GM19438 (cell line): ENCODE measurements around the gene IGFL3.
"Not testable (repeated sequence)": the region's sequence is repeated elsewhere in the genome, so short reads cannot be mapped to it uniquely, and the experiment has no call there.

Source experiments
- ATAC-seq: cut with Tn5 transposase; IDR thresholded peaks from one replicate; pipeline ENCODE4 v1.9.1; 2021; ENCODE audit warnings: low read depth; ENCODE audit not compliant: unreplicated experiment

Gene IGFL3

GRCh38 chr19:46126086-46126580 lies 1.6 kb upstream of the IGFL3 start:
- no peak for ATAC-seq

GRCh38 chr19:46125447-46125846 lies 959 bp upstream of the IGFL3 start:
- no peak for ATAC-seq

DNA sequence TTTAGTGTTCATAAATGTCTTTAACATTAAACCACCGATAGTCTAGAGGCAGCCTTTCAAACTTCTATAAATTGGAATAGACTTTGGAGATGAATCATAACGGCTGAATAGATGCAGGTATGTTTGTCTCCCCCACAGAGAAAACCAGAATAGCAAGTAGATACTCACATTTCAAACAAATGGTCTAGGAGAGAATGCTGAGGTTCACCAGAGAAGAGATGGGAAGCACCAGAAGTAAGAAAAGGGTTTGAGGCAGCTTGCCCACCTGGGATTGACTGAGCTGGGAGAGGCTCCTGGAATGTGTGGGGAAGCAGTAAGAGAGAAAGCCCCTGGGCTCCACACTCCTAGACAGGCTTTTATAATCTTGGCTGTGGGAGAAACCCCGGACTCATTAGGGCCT lies 6.4 kb downstream of the IGFL3 start:
- no peak for ATAC-seq

DNA sequence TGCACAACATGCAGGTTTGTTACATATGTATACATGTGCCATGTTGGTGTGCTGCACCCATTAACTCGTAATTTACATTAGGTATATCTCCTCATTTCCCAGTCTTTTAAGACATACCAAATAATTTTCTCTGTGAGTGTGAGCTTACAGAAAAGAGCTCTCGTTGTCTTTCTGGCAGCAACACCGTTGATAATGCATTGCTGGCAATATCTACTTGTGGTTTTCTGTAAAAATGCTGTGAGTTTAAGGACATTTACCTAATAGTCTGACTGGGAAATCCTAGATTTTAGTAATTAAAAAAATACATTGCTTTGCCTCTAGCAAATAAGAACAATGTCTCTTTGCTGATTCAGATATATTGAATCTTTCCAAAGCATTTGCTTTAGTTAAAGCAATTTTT lies 8.4 kb downstream of the IGFL3 start:
- no peak for ATAC-seq

- no peak for ATAC-seq
These were observed 8.9 kb downstream of the IGFL3 start for GRCh38 chr19:46115396-46116106.

- ATAC-seq = no peak
These were observed 10.8 kb downstream of the IGFL3 start for GRCh38 chr19:46113726-46114125.

- ATAC-seq = no peak
These were observed 12.0 kb downstream of the IGFL3 start for GRCh38 chr19:46112527-46112926.

- no peak for ATAC-seq
These were observed 13.1 kb downstream of the IGFL3 start for GRCh38 chr19:46111376-46111775.

GRCh38 chr19:46109876-46110275 lies 14.6 kb downstream of the IGFL3 start:
- ATAC-seq = no peak

GRCh38 chr19:46107371-46107770 lies 17.1 kb downstream of the IGFL3 start:
- ATAC-seq = no peak

DNA sequence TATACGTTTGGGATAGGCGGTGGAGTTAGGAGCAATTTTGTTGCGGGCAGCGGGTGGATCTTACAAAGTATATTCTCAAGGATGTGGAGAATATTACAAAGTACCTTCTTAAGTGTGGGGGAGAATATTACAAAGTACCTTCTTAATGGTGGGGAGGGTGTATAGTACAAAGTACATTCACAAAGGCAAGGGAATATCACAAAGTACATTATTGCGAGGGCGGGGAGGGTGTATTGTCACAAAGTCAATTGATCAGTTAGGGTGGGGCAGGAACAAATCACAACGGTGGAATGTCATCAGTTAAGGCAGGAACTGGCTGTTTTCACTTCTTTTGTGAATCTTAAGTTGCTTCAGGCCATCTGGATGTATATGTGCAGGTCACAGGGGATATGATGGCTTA lies 22.2 kb downstream of the IGFL3 start:
- ATAC-seq = not testable (repeated sequence)

- no peak for ATAC-seq
These were observed 23.2 kb downstream of the IGFL3 start for GRCh38 chr19:46101293-46101692.

GRCh38 chr19:46100344-46100743 lies 24.1 kb downstream of the IGFL3 start:
- no peak for ATAC-seq

- ATAC-seq = no peak
These were observed 34.0 kb downstream of the IGFL3 start for GRCh38 chr19:46090444-46090843.

DNA sequence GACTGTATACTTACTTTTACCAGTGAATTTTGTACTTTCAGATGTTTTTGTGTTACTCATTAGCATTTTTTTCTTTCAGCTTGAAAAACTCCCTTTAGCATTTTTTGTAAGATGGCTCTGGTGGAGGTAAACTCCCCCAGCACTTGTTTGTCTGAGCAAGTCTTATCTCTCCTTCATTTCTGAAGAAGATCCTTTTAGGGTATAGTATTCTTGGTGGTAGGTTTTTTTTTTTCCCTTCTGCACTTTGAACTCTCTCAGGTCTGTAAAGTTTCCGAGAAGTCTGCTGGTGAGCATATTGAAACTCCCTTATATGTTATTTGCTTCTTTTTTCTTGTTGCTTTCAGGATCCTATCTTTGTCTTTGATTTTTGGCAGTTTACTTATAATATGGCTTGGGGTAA lies 35.1 kb downstream of the IGFL3 start:
- no peak for ATAC-seq

GRCh38 chr19:46088101-46088500 lies 36.4 kb downstream of the IGFL3 start:
- no peak for ATAC-seq

DNA sequence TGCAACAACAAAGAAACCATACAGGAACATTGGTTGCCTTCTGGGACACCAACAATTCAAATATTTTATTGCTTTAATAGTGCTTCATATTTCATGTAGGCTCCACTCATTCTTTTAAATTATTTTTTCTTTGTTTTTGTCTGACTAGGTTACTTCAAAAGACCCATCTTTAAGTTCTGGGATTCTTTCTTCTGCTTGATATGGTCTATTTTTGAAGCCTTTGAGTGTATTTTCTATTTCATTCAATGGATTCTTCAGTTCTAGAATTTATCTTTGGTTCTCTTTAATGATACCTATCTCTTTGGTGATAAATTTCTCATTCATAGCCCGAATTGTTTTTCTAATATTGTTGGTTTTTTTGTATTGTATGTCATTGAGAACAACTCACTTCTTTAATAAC lies 38.6 kb downstream of the IGFL3 start:
- no peak for ATAC-seq

DNA sequence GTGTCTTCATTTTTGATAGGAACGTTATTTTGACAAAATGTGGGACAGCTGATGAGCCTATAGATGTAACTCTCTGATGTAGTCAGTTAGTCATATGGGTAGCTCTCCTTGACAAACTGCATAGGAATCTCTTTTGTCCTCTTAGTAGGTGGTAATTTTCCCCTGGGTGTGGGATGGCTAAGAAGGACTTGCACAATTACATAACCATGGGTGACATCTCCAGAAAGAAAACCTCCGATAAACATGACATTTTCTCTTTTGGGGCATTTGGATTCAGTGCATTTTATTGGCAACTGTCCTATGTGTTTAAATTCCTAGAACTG lies 41.8 kb downstream of the IGFL3 start:
- ATAC-seq = no peak

DNA sequence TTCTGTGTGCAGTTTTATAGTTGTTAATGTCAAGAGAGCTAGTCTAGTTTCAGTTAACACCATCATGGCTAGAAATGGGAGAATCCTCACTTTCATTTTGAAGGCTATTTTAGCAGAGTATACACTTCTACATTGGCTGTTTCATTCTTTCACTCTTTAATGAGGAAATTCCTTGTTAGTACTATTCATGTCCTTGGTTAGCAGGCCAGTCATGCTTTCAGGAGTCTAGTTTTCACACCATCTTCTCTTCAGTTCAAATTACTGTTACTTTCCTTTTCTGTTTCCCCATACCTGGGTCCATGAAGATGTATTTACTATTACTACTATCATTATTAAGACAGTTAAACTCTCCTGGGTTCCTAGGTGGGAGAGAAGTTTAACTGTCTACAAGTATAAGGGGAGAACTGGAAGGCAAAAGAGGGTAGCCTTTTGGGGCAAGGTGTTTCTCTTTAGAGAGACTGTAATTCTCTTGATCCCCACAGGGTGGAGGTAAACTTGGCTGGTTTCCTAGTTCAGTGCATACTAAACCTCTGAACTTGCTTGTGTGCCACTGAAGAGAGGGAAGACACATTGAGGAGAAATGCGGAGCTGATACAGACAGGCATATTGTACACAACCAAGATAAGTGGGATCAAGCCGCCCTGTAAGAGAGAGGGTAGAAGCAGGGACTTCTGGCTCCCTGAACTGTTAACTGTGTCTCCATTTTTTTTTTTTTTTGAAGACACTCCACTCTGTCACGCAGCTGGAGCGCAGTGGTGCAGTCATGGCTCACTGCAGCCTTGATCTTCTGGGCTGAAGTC lies 42.4 kb downstream of the IGFL3 start:
- no peak for ATAC-seq

GRCh38 chr19:46080561-46080960 lies 43.9 kb downstream of the IGFL3 start:
- no peak for ATAC-seq

DNA sequence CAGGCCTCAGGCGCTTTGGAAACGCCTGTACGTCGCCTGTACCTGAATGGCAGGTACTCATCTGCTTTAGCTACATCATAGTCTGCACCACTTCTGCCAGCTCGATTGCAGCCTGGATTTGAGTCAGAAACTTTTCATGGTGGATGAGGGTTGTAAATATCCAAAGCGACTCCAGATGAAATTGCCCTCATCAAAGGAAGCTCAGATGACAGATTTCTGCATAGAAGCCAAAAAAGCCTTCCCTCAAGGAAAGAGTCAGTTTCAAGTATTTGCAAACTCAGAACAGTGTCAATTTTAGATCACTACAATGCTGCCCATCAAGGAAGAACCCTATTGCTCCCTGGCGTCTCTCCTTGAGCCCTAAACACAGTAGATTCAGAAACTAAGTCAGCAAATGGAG lies 44.9 kb downstream of the IGFL3 start:
- ATAC-seq = no peak
